ENCODE data around the gene GSKIP.

GSKIP gene

GRCh38 chr14:96383445-96383844, 20.1 kb downstream of the GSKIP start:
- no peak for DNase-seq

GRCh38 chr14:96384053-96384452, 20.7 kb downstream of the GSKIP start:
- no peak for DNase-seq

- no peak for DNase-seq
Measured at GRCh38 chr14:96384740-96385139, 21.4 kb downstream of the GSKIP start.

- no peak for DNase-seq
Measured at GRCh38 chr14:96385385-96385784, 22.1 kb downstream of the GSKIP start.

GRCh38 chr14:96390965-96391292, 27.6 kb downstream of the GSKIP start:
- no peak for DNase-seq

GRCh38 chr14:96391293-96392118, 28.2 kb downstream of the GSKIP start:
- peak; percentile 96 for DNase-seq

GRCh38 chr14:96393071-96393691, 29.9 kb downstream of the GSKIP start:
- DNase-seq: no peak

- DNase-seq: no peak
Measured at GRCh38 chr14:96394047-96394815, 30.9 kb downstream of the GSKIP start.

GRCh38 chr14:96398432-96398831, 35.1 kb downstream of the GSKIP start:
- no peak for DNase-seq

GRCh38 chr14:96398921-96399320, 35.6 kb downstream of the GSKIP start:
- DNase-seq: no peak

- no peak for DNase-seq
Measured at GRCh38 chr14:96399405-96399804, 36.1 kb downstream of the GSKIP start.

- no peak for DNase-seq
Measured at GRCh38 chr14:96400495-96400894, 37.2 kb downstream of the GSKIP start.

GRCh38 chr14:96403409-96403808, 40.1 kb downstream of the GSKIP start:
- no peak for DNase-seq

GRCh38 chr14:96405677-96406076, 42.4 kb downstream of the GSKIP start:
- no peak for DNase-seq

GRCh38 chr14:96407935-96408570, 44.7 kb downstream of the GSKIP start:
- DNase-seq: no peak

GRCh38 chr14:96408608-96409007, 45.3 kb downstream of the GSKIP start:
- no peak for DNase-seq

- DNase-seq: no peak
Measured at GRCh38 chr14:96409701-96410100, 46.4 kb downstream of the GSKIP start.

GRCh38 chr14:96410119-96410518, 46.8 kb downstream of the GSKIP start:
- no peak for DNase-seq

- no peak for DNase-seq
Measured at GRCh38 chr14:96413526-96413925, 50.2 kb downstream of the GSKIP start.

- no peak for DNase-seq
Measured at GRCh38 chr14:96415559-96415958, 52.2 kb downstream of the GSKIP start.

- no peak for DNase-seq
Measured at GRCh38 chr14:96416292-96416691, 53.0 kb downstream of the GSKIP start.

- no peak for DNase-seq
Measured at GRCh38 chr14:96417254-96417653, 53.9 kb downstream of the GSKIP start.

- no peak for DNase-seq
Measured at GRCh38 chr14:96418075-96418474, 54.7 kb downstream of the GSKIP start.
